Activated CD4-positive, CD25-positive, alpha-beta regulatory T cell treated with anti-CD3 and anti-CD28 coated beads, Interleukin-2, amount 50 U/mL, for 72 hours (primary cell): ENCODE measurements around the gene NFE2L2.
"Not testable (repeated sequence)": the region's sequence is repeated elsewhere in the genome, so short reads cannot be mapped to it uniquely, and the experiment has no call there.

Experiments
- DNase-seq: peaks from one replicate; pipeline ENCODE4 v3.0.0; 2021

Gene NFE2L2

GRCh38 chr2:177264693-177265587 is at the start of gene NFE2L2:
Gene NFE2L2, minus strand, starts transcription at chr2:177264727. Its CDS starts 151 bp downstream, at chr2:177264576.
- peak; percentile 92 for DNase-seq

- no peak for DNase-seq
These were observed 49.7 kb upstream of the NFE2L2 start for GRCh38 chr2:177314194-177314593.

GRCh38 chr2:177313162-177313781 is 48.7 kb upstream of the NFE2L2 start:
- DNase-seq: no peak

- no peak for DNase-seq
These were observed 48.0 kb upstream of the NFE2L2 start for GRCh38 chr2:177312562-177312961.

GRCh38 chr2:177309672-177310309 is 45.3 kb upstream of the NFE2L2 start:
- DNase-seq: not testable (repeated sequence)

- no peak for DNase-seq
These were observed 42.0 kb upstream of the NFE2L2 start for GRCh38 chr2:177306550-177306949.

- DNase-seq: no peak
These were observed 39.4 kb upstream of the NFE2L2 start for GRCh38 chr2:177303939-177304338.

- no peak for DNase-seq
These were observed 38.0 kb upstream of the NFE2L2 start for GRCh38 chr2:177302552-177302951.

GRCh38 chr2:177298191-177298590 is 33.7 kb upstream of the NFE2L2 start:
- DNase-seq: no peak

- no peak for DNase-seq
These were observed 31.5 kb upstream of the NFE2L2 start for GRCh38 chr2:177296040-177296439.

GRCh38 chr2:177295484-177295883 is 31.0 kb upstream of the NFE2L2 start:
- no peak for DNase-seq

- DNase-seq: no peak
These were observed 27.2 kb upstream of the NFE2L2 start for GRCh38 chr2:177291701-177292100.

GRCh38 chr2:177289824-177290628 is 25.5 kb upstream of the NFE2L2 start:
- no peak for DNase-seq

GRCh38 chr2:177287814-177288213 is 23.3 kb upstream of the NFE2L2 start:
- no peak for DNase-seq

- no peak for DNase-seq
These were observed 21.6 kb upstream of the NFE2L2 start for GRCh38 chr2:177285892-177286715.

GRCh38 chr2:177284531-177284930 is 20.0 kb upstream of the NFE2L2 start:
- DNase-seq: no peak

GRCh38 chr2:177283906-177284305 is 19.4 kb upstream of the NFE2L2 start:
- no peak for DNase-seq

GRCh38 chr2:177282787-177283572 is 18.5 kb upstream of the NFE2L2 start:
- no peak for DNase-seq

GRCh38 chr2:177282181-177282641 is 17.7 kb upstream of the NFE2L2 start:
- DNase-seq: no peak

- no peak for DNase-seq
These were observed 17.1 kb upstream of the NFE2L2 start for GRCh38 chr2:177281400-177282180.
